ENCODE data around the gene DIPK1B. TPM values are rescaled to one million over a fixed set of nuclear protein-coding genes. Genes with fewer than 3 reads are reported as not detected.

The DIPK1B gene
- total RNA-seq, 2 donors from 2014 or later: 4.8 to 6.9 TPM

DNA sequence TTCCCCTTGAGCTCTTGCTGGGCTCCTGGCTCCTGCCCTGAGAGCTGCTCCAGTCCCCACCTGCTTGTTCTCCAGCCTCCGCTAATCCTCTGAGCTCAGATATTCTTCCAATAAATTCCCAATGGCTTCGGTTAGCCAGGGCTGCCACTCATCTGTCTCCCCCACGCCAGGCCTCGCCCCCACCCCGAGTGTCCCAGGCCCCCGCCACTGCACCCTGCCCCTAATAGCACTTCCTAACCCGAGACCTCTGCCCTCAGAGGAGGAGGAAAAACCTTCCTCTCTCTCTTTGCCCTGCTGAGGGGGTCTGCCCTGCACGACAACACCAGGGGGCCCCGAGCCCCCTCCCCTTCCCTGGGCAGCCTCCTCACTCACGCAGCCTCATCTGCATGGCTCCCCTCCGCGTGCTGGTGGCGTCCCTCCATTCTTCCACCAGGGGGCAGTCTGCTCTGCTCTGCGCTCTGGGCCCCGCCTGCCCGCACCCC lies 57.4 kb downstream of the DIPK1B start:
- Histone ChIP-seq H3K4me1 (ENCODE audit: control insufficient read depth in 1 of 2, low read depth in 2 of 2) (no peaks in the 10 kb centered on the region), H3K4me3 (no peak overlapping the region), H3K36me3 (no peaks in the 10 kb centered on the region), H3K9me3 (peaks cover 6% of the 10 kb centered on the region), H3K27ac (no peak overlapping the region), H3K27me3 (replicated peaks; ENCODE audit: insufficient read depth) (no peaks in the 10 kb centered on the region)
- TF ChIP-seq, protein P1, sequence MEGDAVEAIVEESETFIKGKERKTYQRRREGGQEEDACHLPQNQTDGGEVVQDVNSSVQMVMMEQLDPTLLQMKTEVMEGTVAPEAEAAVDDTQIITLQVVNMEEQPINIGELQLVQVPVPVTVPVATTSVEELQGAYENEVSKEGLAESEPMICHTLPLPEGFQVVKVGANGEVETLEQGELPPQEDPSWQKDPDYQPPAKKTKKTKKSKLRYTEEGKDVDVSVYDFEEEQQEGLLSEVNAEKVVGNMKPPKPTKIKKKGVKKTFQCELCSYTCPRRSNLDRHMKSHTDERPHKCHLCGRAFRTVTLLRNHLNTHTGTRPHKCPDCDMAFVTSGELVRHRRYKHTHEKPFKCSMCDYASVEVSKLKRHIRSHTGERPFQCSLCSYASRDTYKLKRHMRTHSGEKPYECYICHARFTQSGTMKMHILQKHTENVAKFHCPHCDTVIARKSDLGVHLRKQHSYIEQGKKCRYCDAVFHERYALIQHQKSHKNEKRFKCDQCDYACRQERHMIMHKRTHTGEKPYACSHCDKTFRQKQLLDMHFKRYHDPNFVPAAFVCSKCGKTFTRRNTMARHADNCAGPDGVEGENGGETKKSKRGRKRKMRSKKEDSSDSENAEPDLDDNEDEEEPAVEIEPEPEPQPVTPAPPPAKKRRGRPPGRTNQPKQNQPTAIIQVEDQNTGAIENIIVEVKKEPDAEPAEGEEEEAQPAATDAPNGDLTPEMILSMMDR (IDR thresholded peaks at IDR 0.05): peak; percentile 47
- ATAC-seq (ENCODE audit: insufficient number of reproducible peaks, low FRiP score, low read depth) (no peak), DNase-seq (ENCODE audit: low spot score) (no peak)

DNA sequence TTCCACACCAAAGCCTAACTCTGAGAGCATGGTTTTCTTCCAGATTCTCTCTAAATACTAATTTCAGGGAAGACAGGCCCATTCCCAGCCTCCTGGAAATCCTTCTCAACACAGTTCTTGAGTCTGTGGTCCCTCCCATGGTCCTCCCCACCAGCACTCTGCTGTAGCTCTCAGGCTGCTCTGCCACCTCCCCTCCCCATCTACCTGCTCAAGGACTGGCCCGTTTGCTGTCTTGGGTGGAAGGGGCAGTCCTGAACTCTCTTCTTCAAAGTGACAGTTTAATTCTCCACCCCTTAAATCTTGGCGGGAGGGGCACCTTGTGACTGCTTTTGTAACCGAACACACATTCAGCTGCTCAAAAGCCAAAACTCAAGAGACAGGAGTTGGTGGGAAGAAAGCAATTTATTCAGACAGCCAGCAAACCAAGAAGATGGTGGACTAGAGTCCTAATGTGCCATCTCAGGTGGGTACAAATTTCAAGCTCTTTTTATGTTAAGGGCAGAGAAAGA lies 59.6 kb downstream of the DIPK1B start:
- H3K36me3 ChIP-seq: no peaks in the 10 kb centered on the region
- peaks cover 6% of the 10 kb centered on the region for H3K9me3 ChIP-seq
- H3K4me3 ChIP-seq: no peak overlapping the region
- TF ChIP-seq, protein P1 (IDR thresholded peaks at IDR 0.05): no peak
- H3K4me1 ChIP-seq (ENCODE audit: control insufficient read depth in 1 of 2, low read depth in 2 of 2): no peaks in the 10 kb centered on the region
- H3K27ac ChIP-seq: no peak overlapping the region
- DNase-seq (ENCODE audit: low spot score) (no peak), ATAC-seq (ENCODE audit: insufficient number of reproducible peaks, low FRiP score, low read depth) (no peak)
- H3K27me3 ChIP-seq (replicated peaks; ENCODE audit: insufficient read depth): no peaks in the 10 kb centered on the region

DNA sequence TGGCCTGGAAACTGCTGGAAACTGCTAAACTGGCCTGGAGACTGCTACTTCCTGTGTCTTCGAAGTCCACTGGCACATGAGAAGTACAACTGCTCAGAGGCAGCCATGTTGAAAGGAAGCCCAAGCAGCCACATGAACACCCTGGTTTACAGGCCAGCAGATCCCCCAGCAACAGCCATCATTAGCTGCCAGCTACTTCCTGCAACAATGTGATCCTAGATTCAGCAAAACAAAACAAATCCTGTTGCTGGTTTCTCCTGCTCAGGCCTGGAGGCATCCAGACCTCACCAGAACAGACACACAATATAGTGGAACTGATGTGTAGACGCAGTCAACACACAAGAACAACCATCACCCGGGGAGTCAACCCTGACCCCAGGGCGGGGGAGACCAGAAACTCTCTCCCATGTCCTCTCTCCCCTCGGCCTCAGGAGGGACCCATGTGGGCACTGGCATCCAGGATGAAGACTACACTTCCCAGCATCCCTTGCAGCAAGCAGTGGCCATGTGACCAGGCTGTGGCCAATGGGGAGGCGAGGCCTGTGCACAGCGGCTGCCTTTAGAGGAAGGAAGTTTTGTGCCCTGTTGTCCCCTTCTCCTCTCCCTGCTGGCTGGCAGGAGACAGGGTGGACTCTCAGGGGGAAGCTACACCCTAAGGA lies 61.1 kb downstream of the DIPK1B start:
- no peak overlapping the region for H3K4me3 ChIP-seq
- TF ChIP-seq, protein P1 (IDR thresholded peaks at IDR 0.05): no peak
- DNase-seq (ENCODE audit: low spot score) (no peak), ATAC-seq (ENCODE audit: insufficient number of reproducible peaks, low FRiP score, low read depth) (no peak)
- no peaks in the 10 kb centered on the region for H3K4me1 ChIP-seq (ENCODE audit: control insufficient read depth in 1 of 2, low read depth in 2 of 2)
- no peak overlapping the region for H3K27ac ChIP-seq
- H3K27me3 ChIP-seq (replicated peaks; ENCODE audit: insufficient read depth): no peaks in the 10 kb centered on the region
- H3K9me3 ChIP-seq: peaks cover 6% of the 10 kb centered on the region
- no peaks in the 10 kb centered on the region for H3K36me3 ChIP-seq

Other genes starting within 250 kb of the DIPK1B start
- gene SEC16A, start 229.5 kb upstream of the DIPK1B start, total RNA-seq: 10 to 100 TPM; 59.0 to 72.8 TPM
- gene NOTCH1, start 166.5 kb upstream of the DIPK1B start, total RNA-seq: 10 to 100 TPM; 40.9 to 48.1 TPM
- gene EGFL7, start 49.7 kb upstream of the DIPK1B start, total RNA-seq: 10 to 100 TPM; 42.0 to 56.5 TPM
- 10 to 100 TPM; 50.2 to 66.8 TPM for gene AGPAT2, start 25.1 kb upstream of the DIPK1B start, total RNA-seq
- 1 to 10 TPM; 3.1 to 9.4 TPM for gene LCN10, start 30.4 kb downstream of the DIPK1B start, total RNA-seq
- gene LCN6, start 36.0 kb downstream of the DIPK1B start, total RNA-seq: 10 to 100 TPM in 1 of 2 donors, 1 to 10 TPM in 1; 4.5 to 25.3 TPM
- not detected for gene LCN8, start 45.7 kb downstream of the DIPK1B start, total RNA-seq
- not detected for gene LCN15, start 51.9 kb downstream of the DIPK1B start, total RNA-seq
- gene TMEM141, start 78.8 kb downstream of the DIPK1B start, total RNA-seq: 10 to 100 TPM; 12.8 to 37.8 TPM
- gene CCDC183, start 83.8 kb downstream of the DIPK1B start, total RNA-seq: under 1 TPM; 0.68 to 0.71 TPM
- 10 to 100 TPM; 61.7 to 86.2 TPM for gene RABL6, start 95.4 kb downstream of the DIPK1B start, total RNA-seq
- 1 to 10 TPM; 7.3 to 9.2 TPM for gene AJM1, start 129.9 kb downstream of the DIPK1B start, total RNA-seq
- 10 to 100 TPM; 37.5 to 92.1 TPM for gene PHPT1, start 136.8 kb downstream of the DIPK1B start, total RNA-seq
- gene MAMDC4, start 139.8 kb downstream of the DIPK1B start, total RNA-seq: 1 to 10 TPM; 1.8 to 2.8 TPM
- gene EDF1, start 153.7 kb downstream of the DIPK1B start, total RNA-seq: 100 to 1,000 TPM; 200 to 240 TPM
- 10 to 100 TPM; 11.6 to 12.9 TPM for gene TRAF2, start 173.9 kb downstream of the DIPK1B start, total RNA-seq
- 100 to 1,000 TPM; 176 to 383 TPM for gene FBXW5, start 232.2 kb downstream of the DIPK1B start, total RNA-seq
- not detected for gene C8G, start 232.7 kb downstream of the DIPK1B start, total RNA-seq
- gene LCN12, start 239.7 kb downstream of the DIPK1B start, total RNA-seq: under 1 TPM in 1 of 2 donors, not detected in 1; 0.27 TPM

All from thoracic aorta (tissue), 2 donors.